ENCODE measurements around the gene PREX1.

The PREX1 gene

GRCh38 chr20:48620507-48621375, 207.1 kb downstream of the PREX1 start:
- no peaks in the 10 kb centered on the region for H3K9me3 ChIP-seq (ENCODE audit: severe bottlenecking)
- H3K36me3 ChIP-seq (ENCODE audit: low read depth): no peaks in the 10 kb centered on the region
- H3K4me3 ChIP-seq (ENCODE audit: severe bottlenecking): peak overlapping the region; percentile 22
- TF ChIP-seq CTCF (IDR thresholded peaks at IDR 0.05; ENCODE audit: poor library complexity, severe bottlenecking): peak; percentile 100
- no peaks in the 10 kb centered on the region for H3K27me3 ChIP-seq (ENCODE audit: insufficient read depth, poor library complexity, severe bottlenecking)
- ATAC-seq (ENCODE audit: low read depth) (peak; percentile 83), DNase-seq (ENCODE audit: low spot score) (peak; percentile 99)
- peak overlapping the region; percentile 54 for H3K27ac ChIP-seq (ENCODE audit: poor library complexity, severe bottlenecking)
- H3K4me1 ChIP-seq (ENCODE audit: insufficient read depth, poor library complexity, severe bottlenecking): peaks cover 15% of the 10 kb centered on the region

- Histone ChIP-seq H3K4me3 (ENCODE audit: severe bottlenecking) (no peak overlapping the region), H3K9me3 (ENCODE audit: severe bottlenecking) (no peaks in the 10 kb centered on the region), H3K27me3 (ENCODE audit: insufficient read depth, poor library complexity, severe bottlenecking) (no peaks in the 10 kb centered on the region), H3K27ac (ENCODE audit: poor library complexity, severe bottlenecking) (no peak overlapping the region), H3K4me1 (ENCODE audit: insufficient read depth, poor library complexity, severe bottlenecking) (peaks cover 15% of the 10 kb centered on the region), H3K36me3 (ENCODE audit: low read depth) (no peaks in the 10 kb centered on the region)
- DNase-seq (ENCODE audit: low spot score): no peak
- no peak for ATAC-seq (ENCODE audit: low read depth)
- no peak for TF ChIP-seq CTCF (IDR thresholded peaks at IDR 0.05; ENCODE audit: poor library complexity, severe bottlenecking)
These were observed 207.7 kb downstream of the PREX1 start for GRCh38 chr20:48620154-48620506.

- H3K36me3 ChIP-seq (ENCODE audit: low read depth): no peaks in the 10 kb centered on the region
- H3K4me1 ChIP-seq (ENCODE audit: insufficient read depth, poor library complexity, severe bottlenecking): peaks cover 21% of the 10 kb centered on the region
- H3K27ac ChIP-seq (ENCODE audit: poor library complexity, severe bottlenecking): no peak overlapping the region
- H3K27me3 ChIP-seq (ENCODE audit: insufficient read depth, poor library complexity, severe bottlenecking): no peaks in the 10 kb centered on the region
- H3K9me3 ChIP-seq (ENCODE audit: severe bottlenecking): no peaks in the 10 kb centered on the region
- peak; percentile 82 for DNase-seq (ENCODE audit: low spot score)
- ATAC-seq (ENCODE audit: low read depth): no peak
- H3K4me3 ChIP-seq (ENCODE audit: severe bottlenecking): no peak overlapping the region
- TF ChIP-seq CTCF (IDR thresholded peaks at IDR 0.05; ENCODE audit: poor library complexity, severe bottlenecking): no peak
These were observed 208.4 kb downstream of the PREX1 start for GRCh38 chr20:48619126-48620101.

- Histone ChIP-seq H3K9me3 (ENCODE audit: severe bottlenecking) (no peaks in the 10 kb centered on the region), H3K4me1 (ENCODE audit: insufficient read depth, poor library complexity, severe bottlenecking) (peaks cover 24% of the 10 kb centered on the region), H3K27ac (ENCODE audit: poor library complexity, severe bottlenecking) (no peak overlapping the region), H3K4me3 (ENCODE audit: severe bottlenecking) (no peak overlapping the region), H3K27me3 (ENCODE audit: insufficient read depth, poor library complexity, severe bottlenecking) (no peaks in the 10 kb centered on the region), H3K36me3 (ENCODE audit: low read depth) (no peaks in the 10 kb centered on the region)
- no peak for TF ChIP-seq CTCF (IDR thresholded peaks at IDR 0.05; ENCODE audit: poor library complexity, severe bottlenecking)
- ATAC-seq (ENCODE audit: low read depth) (no peak), DNase-seq (ENCODE audit: low spot score) (peak; percentile 77)
These were observed 209.2 kb downstream of the PREX1 start for GRCh38 chr20:48618631-48619030.
